T-cell (primary cell): ENCODE data around the gene FKBP4. TPM values are rescaled to one million over a fixed set of nuclear protein-coding genes. Genes with fewer than 3 reads are reported as not detected.

Source experiments
- ATAC-seq, 4 experiments: fragments of 200-7000 bp in 3 of 4; fragments of 150-1000 bp in 1 of 4; cut with Tn5 transposase; replicated peaks in 1 of 4; 1 replicate in 3 of 4; 2 replicates in 1 of 4; pipeline ENCODE4 v1.10.0; 2021; ENCODE audit warnings: moderate library complexity in 3 of 4, mild to moderate bottlenecking in 2 of 4, moderate number of reproducible peaks in 1 of 4
- CTCF ChIA-PET, 2 donors: fragments of 300-600 bp; sonication (Branson Sonifier 250); formaldehyde crosslinking; loops; one replicate each; lab custom pipeline; 2022; ENCODE audit warnings: antibody characterized with exemption in 2 of 2; lab: Charles Lee
- POLR2A ChIA-PET, 2 donors: fragments of 300-600 bp; sonication (Branson Sonifier 250); formaldehyde crosslinking; loops; one replicate each; lab custom pipeline; 2022; ENCODE audit warnings: antibody characterized with exemption in 2 of 2; lab: Charles Lee
- DNase-seq, 35 experiments: peaks; one replicate each; pipeline versions ENCODE4 v3.0.0 to v3.0.0-alpha.2; 2013 to 2023
- H3K27ac ChIP-seq: one replicate; pipeline ENCODE4 v1.5.1; 2013; ENCODE audit warnings: low read length
- H3K27me3 ChIP-seq, 2 experiments: replicated peaks in 1 of 2; 1 replicate in 1 of 2; 2 replicates in 1 of 2; pipeline versions ENCODE4 v1.6.1 to v1.7.0; 2013; ENCODE audit warnings: low read length in 1 of 2, mixed read lengths in 1 of 2; ENCODE audit not compliant: control insufficient read depth in 2 of 2, insufficient read depth in 2 of 2; ENCODE audit errors: extremely low read depth in 1 of 2
- H3K36me3 ChIP-seq, 2 donors: 1 replicate in 1 of 2; 2 replicates in 1 of 2; pipeline versions ENCODE4 v1.6.1 to v1.7.0; 2013; ENCODE audit warnings: low read length in 1 of 2; ENCODE audit not compliant: control insufficient read depth in 2 of 2, insufficient read depth in 1 of 2; ENCODE audit errors: extremely low read depth in 1 of 2
- H3K4me1 ChIP-seq, 2 experiments: 1 replicate in 1 of 2; 2 replicates in 1 of 2; pipeline versions ENCODE4 v1.6.1 to v1.7.0; 2013; ENCODE audit warnings: low read length in 2 of 2, mixed read lengths in 1 of 2; ENCODE audit not compliant: insufficient read depth in 2 of 2, control insufficient read depth in 1 of 2; ENCODE audit errors: extremely low read depth in 1 of 2
- H3K4me3 ChIP-seq, 2 donors: 1 replicate in 1 of 2; 2 replicates in 1 of 2; pipeline versions ENCODE4 v1.5.1 to v1.7.0; 2013; ENCODE audit warnings: mild to moderate bottlenecking in 2 of 2, low read length in 1 of 2, moderate library complexity in 1 of 2; ENCODE audit not compliant: control insufficient read depth in 1 of 2; ENCODE audit errors: extremely low read depth in 1 of 2
- H3K9me3 ChIP-seq: 2 replicates; pipeline ENCODE4 v1.7.0; 2013
- H3K27ac Mint-ChIP-seq, 2 donors: one replicate each; pipeline ENCODE4 v1.8.0; 2020 to 2021; ENCODE audit warnings: mild to moderate bottlenecking in 2 of 2, mixed read lengths in 2 of 2
- H3K27me3 Mint-ChIP-seq, 2 donors: one replicate each; pipeline ENCODE4 v1.8.0; 2021 to 2022; ENCODE audit warnings: mixed read lengths in 2 of 2
- H3K36me3 Mint-ChIP-seq: one replicate; pipeline ENCODE4 v1.8.0; 2021; ENCODE audit warnings: mixed read lengths
- H3K4me1 Mint-ChIP-seq, 3 donors: one replicate each; pipeline ENCODE4 v1.8.0; 2020 to 2022; ENCODE audit warnings: mixed read lengths in 3 of 3, mild to moderate bottlenecking in 1 of 3
- H3K4me3 Mint-ChIP-seq, 3 donors: one replicate each; pipeline ENCODE4 v1.8.0; 2020 to 2022; ENCODE audit warnings: mild to moderate bottlenecking in 3 of 3, mixed read lengths in 3 of 3, moderate library complexity in 3 of 3
- H3K9me3 Mint-ChIP-seq, 3 donors: one replicate each; pipeline ENCODE4 v1.8.0; 2020 to 2022; ENCODE audit warnings: mixed read lengths in 3 of 3
- WGBS: methylation state at CpG from one replicate; pipeline ENCODE4 v1.1.5; 2013; ENCODE audit warnings: missing lambda C conversion rate; ENCODE audit not compliant: insufficient coverage; 5-methylcytosine and 5-hydroxymethylcytosine counted together
- total RNA-seq, 35 experiments: library from RNA in 6 of 35; stranded (reverse) in 6 of 35; fragments of 120-200 nt in 1 of 35; gene quantifications; one replicate each; pipeline versions ENCODE4 v1.2.1 to v1.2.4 and lab custom pipeline; 2013 to 2026

The FKBP4 gene
- total RNA-seq, 5 donors from 2014 or later (not counting 1 experiment from before 2014, with no cell fraction given), result 47.7 to 61.3 (median 52.5) TPM

GRCh38 chr12:2845280-2845679 is 50.5 kb downstream of the FKBP4 start:
- 63% methylated on average over 1 of the region's 6 CpGs for WGBS
- Mint-ChIP-seq H3K27ac (no peak overlapping the region), H3K36me3 (peaks cover 39% of the 10 kb centered on the region), H3K4me3 (no peak overlapping the region), H3K4me1 (no peaks in the 10 kb centered on the region), H3K9me3 (no peaks in the 10 kb centered on the region), H3K27me3 (no peaks in the 10 kb centered on the region)
- H3K4me3 ChIP-seq, result no peak overlapping the region
- no peak for ATAC-seq
- ChIA-PET CTCF (interaction anchor here in 1 of 2 donors (1.0 kb wide), 1 partner anchor 9 kb away, joined by 3 read pairs; no protein-coding TSS in a partner anchor), POLR2A (interaction anchor here in 1 of 2 donors (0.6 kb wide), 1 partner anchor 20 kb away, joined by 9 read pairs; no protein-coding TSS in a partner anchor)
- no peak overlapping the region for H3K27ac ChIP-seq
- peaks cover 2 to 35% of the 10 kb centered on the region in 2 donors for H3K36me3 ChIP-seq
- no peaks in the 10 kb centered on the region for H3K27me3 ChIP-seq
- H3K4me1 ChIP-seq, result no peaks in the 10 kb centered on the region
- no peaks in the 10 kb centered on the region for H3K9me3 ChIP-seq
- no peak for DNase-seq

- WGBS, result 80% methylated on average over 1 of the region's 3 CpGs
- Histone ChIP-seq H3K4me3 (no peak overlapping the region), H3K27ac (no peak overlapping the region), H3K36me3 (peaks cover 0 to 15% of the 10 kb centered on the region in 2 donors), H3K9me3 (no peaks in the 10 kb centered on the region), H3K4me1 (no peaks in the 10 kb centered on the region), H3K27me3 (no peaks in the 10 kb centered on the region)
- peaks cover 33% of the 10 kb centered on the region for H3K36me3 Mint-ChIP-seq
- CTCF ChIA-PET, result no interaction called here
- POLR2A ChIA-PET, result interaction anchor here in 1 of 2 donors (0.6 kb wide), 1 partner anchor 11 kb away, joined by 3 read pairs; no protein-coding TSS in a partner anchor
- no peak for ATAC-seq
- peaks cover 0 to 2% (median 2%) of the 10 kb centered on the region in 3 donors for H3K4me1 Mint-ChIP-seq
- no peak overlapping the region for H3K4me3 Mint-ChIP-seq
- no peak overlapping the region for H3K27ac Mint-ChIP-seq
- H3K9me3 Mint-ChIP-seq, result no peaks in the 10 kb centered on the region
- no peak for DNase-seq
- no peaks in the 10 kb centered on the region for H3K27me3 Mint-ChIP-seq
Observed at GRCh38 chr12:2851931-2852330, 57.2 kb downstream of the FKBP4 start.

- CTCF ChIA-PET, result interaction anchor here (0.6 to 0.8 kb wide), 2 partner anchors 89 to 170 kb away, joined by 3 to 4 read pairs; no protein-coding TSS in a partner anchor
- Mint-ChIP-seq H3K9me3 (no peaks in the 10 kb centered on the region), H3K4me1 (peaks cover 0 to 2% (median 2%) of the 10 kb centered on the region in 3 donors), H3K4me3 (no peak overlapping the region), H3K27me3 (no peaks in the 10 kb centered on the region), H3K36me3 (peaks cover 22% of the 10 kb centered on the region), H3K27ac (no peak overlapping the region)
- POLR2A ChIA-PET, result no interaction called here
- DNase-seq (peak in 24 of 35 experiments; percentile 4 to 49 (median 26)), ATAC-seq (peak in 1 of 4 experiments; percentile 59)
- 24% methylated on average over 5 of the region's 11 CpGs for WGBS
- Histone ChIP-seq H3K4me1 (no peaks in the 10 kb centered on the region), H3K9me3 (no peaks in the 10 kb centered on the region), H3K4me3 (no peak overlapping the region), H3K36me3 (peaks cover 7 to 24% of the 10 kb centered on the region in 2 donors), H3K27ac (no peak overlapping the region), H3K27me3 (no peaks in the 10 kb centered on the region)
Observed at GRCh38 chr12:2853626-2854025, 58.9 kb downstream of the FKBP4 start.

Other genes starting within 250 kb of the FKBP4 start
- gene ITFG2, start 17.7 kb downstream of the FKBP4 start, total RNA-seq, result 100 to 1,000 TPM in 2 of 5 donors, 10 to 100 TPM in 3; 84.5 to 111 (median 93.4) TPM
- not detected for gene NRIP2, start 40.1 kb downstream of the FKBP4 start, total RNA-seq
- gene TEX52, start 62.1 kb downstream of the FKBP4 start, total RNA-seq, result not detected
- gene FOXM1, start 82.2 kb downstream of the FKBP4 start, total RNA-seq, result 1 to 10 TPM in 3 of 5 donors, under 1 TPM in 2; 0.82 to 1.6 (median 1.1) TPM
- 10 to 100 TPM; 19.6 to 28.3 (median 25.7) TPM for gene RHNO1, start 82.3 kb downstream of the FKBP4 start, total RNA-seq
- 1 to 10 TPM; 5.6 to 8.9 (median 7.7) TPM for gene TULP3, start 95.9 kb downstream of the FKBP4 start, total RNA-seq
- under 1 TPM in 3 of 5 donors, not detected in 2; 0.16 to 0.44 (median 0.32) TPM for gene TEAD4, start 164.4 kb downstream of the FKBP4 start, total RNA-seq